Measurements from ENCODE around the gene C2orf80. TPM values are rescaled to one million over a fixed set of nuclear protein-coding genes. Genes with fewer than 3 reads are reported as not detected.
"Not testable (repeated sequence)": the region's sequence is repeated elsewhere in the genome, so short reads cannot be mapped to it uniquely, and the experiment has no call there.

Gene C2orf80
- polyA plus RNA-seq, 1 of the 3 experiments (the other 2 are of a cell fraction) = not detected

DNA sequence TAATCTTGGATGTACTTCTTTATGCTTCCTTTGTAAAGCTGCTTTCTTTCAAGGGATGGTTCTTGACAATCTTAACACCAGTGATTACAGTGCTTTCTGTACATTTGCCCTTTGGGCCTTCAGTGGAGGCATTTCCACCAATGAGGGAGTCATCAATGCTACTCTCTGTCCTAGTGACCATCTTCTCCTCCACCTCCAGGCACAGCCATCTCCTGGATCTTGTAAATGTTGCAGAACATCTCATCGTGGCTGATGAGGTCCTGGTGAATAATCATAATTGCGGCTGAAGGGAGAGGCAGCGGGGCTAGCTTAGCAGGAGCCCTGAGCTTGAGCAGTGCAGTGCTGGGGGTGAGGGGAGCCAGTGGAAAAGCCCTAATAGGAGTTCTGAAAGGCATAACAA, 32.5 kb upstream of the C2orf80 start:
- no peak overlapping the region for H3K4me3 ChIP-seq (ENCODE audit: low read depth in 2 of 2, low read length in 1 of 2)
- no peak overlapping the region for H3K4me2 ChIP-seq
- H3K27ac ChIP-seq (ENCODE audit: low read depth in 2 of 2, low read length in 1 of 2) = no peak overlapping the region
- H2AFZ ChIP-seq (ENCODE audit: low read depth) = no peak overlapping the region
- H4K20me1 ChIP-seq (ENCODE audit: insufficient read depth) = no peaks in the 10 kb centered on the region
- POLR2A ChIA-PET = no interaction called here
- 60% methylated on average over 3 of the region's 3 CpGs for WGBS (ENCODE audit: low lambda C conversion rate)
- no peaks in the 10 kb centered on the region for H3K9me3 ChIP-seq
- no peaks in the 10 kb centered on the region for H3K9me2 ChIP-seq
- CTCF ChIA-PET = interaction anchor here (0.7 to 1.0 kb wide), 2 partner anchors 47 to 120 kb away, joined by 3 to 6 read pairs; no protein-coding TSS in a partner anchor
- H3F3A ChIP-seq (replicated peaks; ENCODE audit: insufficient read depth) = peaks cover 3% of the 10 kb centered on the region
- no peaks in the 10 kb centered on the region for H3K79me2 ChIP-seq (ENCODE audit: insufficient read depth)
- no peak for DNase-seq
- no peaks in the 10 kb centered on the region for H3K4me1 ChIP-seq (ENCODE audit: control insufficient read depth in 1 of 2, insufficient read depth in 2 of 2, low read depth in 1 of 2, low read length in 1 of 2)
- no peak for TF ChIP-seq RAD21 (IDR thresholded peaks at IDR 0.05; ENCODE audit: low read length)
- H3K9ac ChIP-seq = no peak overlapping the region
- no peaks in the 10 kb centered on the region; the same call in 1 of the 2 replicates for H3K27me3 ChIP-seq (ENCODE audit: insufficient read depth)
- H3K36me3 ChIP-seq (replicated peaks in 1 of 2; ENCODE audit: control insufficient read depth in 1 of 2, insufficient read depth in 2 of 2, low read length in 1 of 2) = no peaks in the 10 kb centered on the region

DNA sequence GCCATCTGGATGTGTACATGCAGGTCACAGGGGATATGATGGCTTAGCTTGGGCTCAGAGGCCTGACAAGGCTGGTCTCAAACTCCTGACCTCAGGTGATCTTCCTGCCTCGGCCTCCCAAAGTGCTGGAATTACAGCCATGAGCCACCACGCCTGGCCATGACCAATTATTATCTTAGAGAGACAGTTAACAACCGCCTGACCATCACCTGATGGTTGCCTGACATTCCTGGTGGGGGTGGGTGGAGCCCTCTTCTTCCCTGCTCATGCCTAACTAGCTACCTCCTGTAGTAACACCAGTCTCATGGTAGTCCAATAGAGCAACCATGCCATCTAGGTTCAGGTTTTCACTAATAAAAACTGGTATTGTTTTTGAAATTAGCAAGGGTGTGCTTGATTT, 32.0 kb upstream of the C2orf80 start:
- H3K36me3 ChIP-seq (replicated peaks in 1 of 2; ENCODE audit: control insufficient read depth in 1 of 2, insufficient read depth in 2 of 2, low read length in 1 of 2); H4K20me1 ChIP-seq (ENCODE audit: insufficient read depth); POLR2A ChIA-PET; H2AFZ ChIP-seq (ENCODE audit: low read depth); H3K4me1 ChIP-seq (ENCODE audit: control insufficient read depth in 1 of 2, insufficient read depth in 2 of 2, low read depth in 1 of 2, low read length in 1 of 2); H3K27me3 ChIP-seq (ENCODE audit: insufficient read depth); DNase-seq; H3K4me2 ChIP-seq; H3K9me2 ChIP-seq; H3K27ac ChIP-seq (ENCODE audit: low read depth in 2 of 2, low read length in 1 of 2); H3K79me2 ChIP-seq (ENCODE audit: insufficient read depth); H3K4me3 ChIP-seq (ENCODE audit: low read depth in 2 of 2, low read length in 1 of 2); H3K9me3 ChIP-seq; H3F3A ChIP-seq (replicated peaks; ENCODE audit: insufficient read depth); H3K9ac ChIP-seq: not testable (repeated sequence)
- CTCF ChIA-PET = interaction anchor here (0.7 kb wide), 1 partner anchor 120 kb away, joined by 3 read pairs; no protein-coding TSS in a partner anchor
- WGBS (ENCODE audit: low lambda C conversion rate) = 32% methylated on average over 3 of the region's 3 CpGs

DNA sequence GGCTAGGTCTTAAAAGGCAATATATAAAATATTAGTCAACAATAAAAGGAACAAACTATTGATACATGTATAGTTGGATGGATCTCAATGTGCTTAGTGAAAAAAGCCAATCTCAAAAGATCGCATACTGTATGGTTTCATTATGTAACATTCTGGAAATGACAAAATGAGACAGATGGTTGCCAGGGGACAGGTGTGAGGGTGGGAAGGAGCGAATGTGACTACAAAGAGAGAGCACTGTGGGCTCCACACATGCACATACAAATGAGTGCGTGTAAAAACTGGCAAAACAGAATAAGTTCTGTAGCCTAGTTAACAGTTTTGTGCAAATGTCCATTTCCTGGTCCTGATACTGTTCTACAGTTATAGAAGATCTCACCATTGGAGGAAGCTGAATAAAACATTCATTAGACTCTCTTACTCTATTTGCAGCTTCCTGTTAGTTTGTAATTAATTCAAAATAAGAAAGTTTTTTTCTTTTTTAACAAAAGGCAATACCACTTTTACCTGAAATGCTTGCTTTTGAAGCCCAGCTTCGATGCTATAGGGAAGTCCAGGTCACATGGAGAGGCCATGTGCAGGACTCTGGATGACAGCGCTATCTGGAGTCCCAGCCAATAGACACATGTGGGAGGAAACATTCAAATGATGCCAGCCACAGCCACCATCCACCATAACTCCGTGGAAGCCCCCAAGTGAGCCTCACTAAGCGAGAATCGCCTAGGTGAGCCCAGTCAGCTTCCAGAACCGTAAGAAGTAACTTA, 21.0 kb upstream of the C2orf80 start:
- 64% methylated on average over 9 of the region's 9 CpGs for WGBS (ENCODE audit: low lambda C conversion rate)
- CTCF ChIA-PET = interaction anchor here (1.0 kb wide), 1 partner anchor 43 kb away, joined by 4 read pairs; the partner anchor contains the start of gene IDH1
- no peak for DNase-seq

More for the DNA sequence above, 21.0 kb upstream of the C2orf80 start:
- POLR2A ChIA-PET = no interaction called here
- Histone ChIP-seq H3K9ac (no peak overlapping the region), H3K9me2 (no peaks in the 10 kb centered on the region), H3K9me3 (no peaks in the 10 kb centered on the region), H3K27me3 (ENCODE audit: insufficient read depth) (no peaks in the 10 kb centered on the region), H3F3A (replicated peaks; ENCODE audit: insufficient read depth) (no peaks in the 10 kb centered on the region), H2AFZ (ENCODE audit: low read depth) (no peak overlapping the region), H3K27ac (ENCODE audit: low read depth in 2 of 2, low read length in 1 of 2) (no peak overlapping the region), H3K36me3 (replicated peaks in 1 of 2; ENCODE audit: control insufficient read depth in 1 of 2, insufficient read depth in 2 of 2, low read length in 1 of 2) (no peaks in the 10 kb centered on the region), H3K4me2 (no peak overlapping the region), H3K79me2 (ENCODE audit: insufficient read depth) (no peaks in the 10 kb centered on the region), H3K4me1 (ENCODE audit: control insufficient read depth in 1 of 2, insufficient read depth in 2 of 2, low read depth in 1 of 2, low read length in 1 of 2) (no peaks in the 10 kb centered on the region), H3K4me3 (ENCODE audit: low read depth in 2 of 2, low read length in 1 of 2) (no peak overlapping the region), H4K20me1 (ENCODE audit: insufficient read depth) (no peaks in the 10 kb centered on the region)
- TF ChIP-seq RAD21 (IDR thresholded peaks at IDR 0.05; ENCODE audit: low read length) = no peak
- no peak for TF ChIP-seq FOXJ3 (CRISPR knock-in tag; IDR thresholded peaks at IDR 0.05)
- no peak for TF ChIP-seq TEAD4 (IDR thresholded peaks at IDR 0.05; ENCODE audit: borderline replicate concordance, insufficient read depth)
- TF ChIP-seq, protein P1, sequence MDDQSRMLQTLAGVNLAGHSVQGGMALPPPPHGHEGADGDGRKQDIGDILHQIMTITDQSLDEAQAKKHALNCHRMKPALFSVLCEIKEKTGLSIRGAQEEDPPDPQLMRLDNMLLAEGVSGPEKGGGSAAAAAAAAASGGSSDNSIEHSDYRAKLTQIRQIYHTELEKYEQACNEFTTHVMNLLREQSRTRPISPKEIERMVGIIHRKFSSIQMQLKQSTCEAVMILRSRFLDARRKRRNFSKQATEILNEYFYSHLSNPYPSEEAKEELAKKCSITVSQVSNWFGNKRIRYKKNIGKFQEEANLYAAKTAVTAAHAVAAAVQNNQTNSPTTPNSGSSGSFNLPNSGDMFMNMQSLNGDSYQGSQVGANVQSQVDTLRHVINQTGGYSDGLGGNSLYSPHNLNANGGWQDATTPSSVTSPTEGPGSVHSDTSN (IDR thresholded peaks at IDR 0.05) = no peak
- TF ChIP-seq, protein P2, sequence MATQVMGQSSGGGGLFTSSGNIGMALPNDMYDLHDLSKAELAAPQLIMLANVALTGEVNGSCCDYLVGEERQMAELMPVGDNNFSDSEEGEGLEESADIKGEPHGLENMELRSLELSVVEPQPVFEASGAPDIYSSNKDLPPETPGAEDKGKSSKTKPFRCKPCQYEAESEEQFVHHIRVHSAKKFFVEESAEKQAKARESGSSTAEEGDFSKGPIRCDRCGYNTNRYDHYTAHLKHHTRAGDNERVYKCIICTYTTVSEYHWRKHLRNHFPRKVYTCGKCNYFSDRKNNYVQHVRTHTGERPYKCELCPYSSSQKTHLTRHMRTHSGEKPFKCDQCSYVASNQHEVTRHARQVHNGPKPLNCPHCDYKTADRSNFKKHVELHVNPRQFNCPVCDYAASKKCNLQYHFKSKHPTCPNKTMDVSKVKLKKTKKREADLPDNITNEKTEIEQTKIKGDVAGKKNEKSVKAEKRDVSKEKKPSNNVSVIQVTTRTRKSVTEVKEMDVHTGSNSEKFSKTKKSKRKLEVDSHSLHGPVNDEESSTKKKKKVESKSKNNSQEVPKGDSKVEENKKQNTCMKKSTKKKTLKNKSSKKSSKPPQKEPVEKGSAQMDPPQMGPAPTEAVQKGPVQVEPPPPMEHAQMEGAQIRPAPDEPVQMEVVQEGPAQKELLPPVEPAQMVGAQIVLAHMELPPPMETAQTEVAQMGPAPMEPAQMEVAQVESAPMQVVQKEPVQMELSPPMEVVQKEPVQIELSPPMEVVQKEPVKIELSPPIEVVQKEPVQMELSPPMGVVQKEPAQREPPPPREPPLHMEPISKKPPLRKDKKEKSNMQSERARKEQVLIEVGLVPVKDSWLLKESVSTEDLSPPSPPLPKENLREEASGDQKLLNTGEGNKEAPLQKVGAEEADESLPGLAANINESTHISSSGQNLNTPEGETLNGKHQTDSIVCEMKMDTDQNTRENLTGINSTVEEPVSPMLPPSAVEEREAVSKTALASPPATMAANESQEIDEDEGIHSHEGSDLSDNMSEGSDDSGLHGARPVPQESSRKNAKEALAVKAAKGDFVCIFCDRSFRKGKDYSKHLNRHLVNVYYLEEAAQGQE (IDR thresholded peaks at IDR 0.05; ENCODE audit: low read depth, low read length) = no peak
- TF ChIP-seq, protein P3, sequence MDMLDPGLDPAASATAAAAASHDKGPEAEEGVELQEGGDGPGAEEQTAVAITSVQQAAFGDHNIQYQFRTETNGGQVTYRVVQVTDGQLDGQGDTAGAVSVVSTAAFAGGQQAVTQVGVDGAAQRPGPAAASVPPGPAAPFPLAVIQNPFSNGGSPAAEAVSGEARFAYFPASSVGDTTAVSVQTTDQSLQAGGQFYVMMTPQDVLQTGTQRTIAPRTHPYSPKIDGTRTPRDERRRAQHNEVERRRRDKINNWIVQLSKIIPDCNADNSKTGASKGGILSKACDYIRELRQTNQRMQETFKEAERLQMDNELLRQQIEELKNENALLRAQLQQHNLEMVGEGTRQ (IDR thresholded peaks at IDR 0.05; ENCODE audit: borderline replicate concordance, low read depth, low read length) = no peak
